Right kidney (tissue), 1 donor: Measurements from ENCODE around the gene DGUOK.

Source experiments
- DNase-seq: peaks from one replicate; pipeline ENCODE4 v3.0.0-alpha.2; 2016

Gene DGUOK

DNA sequence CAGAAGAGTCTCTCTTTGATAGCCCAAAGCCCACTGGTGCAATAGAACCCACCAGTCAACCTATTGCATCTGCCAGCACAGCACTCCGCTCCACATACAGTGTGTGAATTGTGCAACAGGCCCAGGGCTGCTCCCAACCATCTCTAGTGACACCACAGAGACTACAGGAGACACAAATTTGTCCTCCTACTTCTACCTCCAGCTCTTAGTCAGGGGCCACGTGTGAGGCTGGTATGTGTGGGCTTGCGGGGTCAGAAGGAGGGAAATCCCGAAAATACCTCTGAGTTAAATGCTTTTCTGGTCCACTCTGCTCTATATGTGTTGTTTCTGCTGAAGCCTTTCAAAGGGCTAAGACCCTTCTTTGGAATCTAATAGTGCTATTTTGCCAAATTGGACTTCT, 18.0 kb downstream of the DGUOK start:
- no peak for DNase-seq

DNA sequence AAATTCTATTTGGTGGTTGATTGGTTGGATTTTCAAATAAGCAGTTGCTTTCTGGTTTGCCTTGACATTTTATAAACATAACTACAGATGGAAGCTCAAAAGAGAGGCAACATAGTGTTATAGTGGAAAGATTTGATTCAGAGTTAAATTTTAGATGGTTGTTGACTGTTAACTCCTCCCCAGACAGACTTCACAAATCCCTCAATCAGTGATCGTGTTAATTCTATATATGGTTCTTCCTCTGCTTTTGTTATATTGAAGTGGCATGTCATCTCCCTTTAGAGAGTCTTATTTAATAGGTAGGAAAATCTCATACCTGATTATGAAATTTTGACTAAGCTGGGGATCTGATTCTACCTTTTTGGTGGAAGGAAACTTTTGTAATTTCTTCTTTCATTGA, 19.5 kb downstream of the DGUOK start:
- DNase-seq = no peak

DNA sequence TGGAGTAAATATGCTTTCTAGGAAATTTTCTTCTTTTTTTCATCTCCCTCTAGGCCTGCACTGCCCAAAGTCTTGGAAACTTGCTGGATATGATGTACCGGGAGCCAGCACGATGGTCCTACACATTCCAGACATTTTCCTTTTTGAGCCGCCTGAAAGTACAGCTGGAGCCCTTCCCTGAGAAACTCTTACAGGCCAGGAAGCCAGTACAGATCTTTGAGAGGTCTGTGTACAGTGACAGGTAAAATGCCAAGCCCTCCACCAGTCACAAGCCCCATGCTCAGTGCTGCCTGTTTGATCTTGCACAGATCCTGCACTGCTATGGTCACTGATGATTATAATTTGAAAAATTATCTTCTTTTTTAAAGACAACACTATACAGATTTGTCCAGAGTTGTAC, 20.0 kb downstream of the DGUOK start:
- no peak for DNase-seq

DNA sequence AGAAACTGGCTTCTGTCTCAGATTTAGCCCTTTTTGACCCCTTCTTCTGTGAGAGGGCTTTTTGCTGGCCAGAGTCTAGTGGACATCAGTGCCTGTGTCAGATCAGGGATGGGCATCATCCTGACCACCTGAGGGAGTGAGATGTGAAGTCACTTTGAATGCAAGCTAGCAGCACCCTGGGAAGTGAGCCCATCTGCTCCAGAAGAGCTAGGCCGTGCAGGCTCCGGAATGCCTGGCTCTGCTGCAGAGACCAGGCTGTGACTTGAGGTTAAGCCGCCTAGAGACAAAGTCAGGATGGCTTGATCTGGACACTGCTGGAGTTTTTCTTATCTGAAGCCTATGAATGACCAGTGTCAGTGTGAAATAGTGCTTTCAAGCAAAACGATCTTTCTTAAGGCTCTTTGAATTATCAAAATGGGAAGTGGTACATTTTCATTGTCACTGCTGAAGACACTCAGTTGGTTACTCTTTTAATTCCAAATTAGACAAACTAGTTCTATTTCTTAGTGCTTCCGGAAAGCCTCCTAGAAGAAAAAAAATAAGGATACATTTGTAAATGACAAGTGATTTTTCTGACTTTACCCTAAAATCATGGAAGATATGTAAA, 20.8 kb downstream of the DGUOK start:
- DNase-seq = no peak

DNA sequence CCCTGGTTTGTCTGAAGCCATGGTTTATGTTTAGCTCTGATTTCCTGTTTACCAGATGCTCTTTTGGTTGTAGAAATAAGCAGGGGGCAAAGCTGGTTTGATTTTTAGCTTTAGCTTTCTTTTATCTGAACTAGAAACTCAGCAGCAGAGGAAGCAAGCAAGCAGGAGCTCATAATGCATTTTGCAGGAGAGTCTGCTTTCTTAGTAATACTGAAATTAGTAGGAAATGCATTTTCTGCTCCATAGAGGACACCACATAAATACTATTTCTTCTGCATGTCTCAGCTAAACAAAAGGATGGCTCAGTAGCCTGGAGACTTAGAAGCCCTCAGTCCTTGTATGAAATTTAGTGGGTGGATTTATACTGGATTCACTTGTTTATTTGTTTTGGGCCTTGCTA, 23.1 kb downstream of the DGUOK start:
- no peak for DNase-seq

DNA sequence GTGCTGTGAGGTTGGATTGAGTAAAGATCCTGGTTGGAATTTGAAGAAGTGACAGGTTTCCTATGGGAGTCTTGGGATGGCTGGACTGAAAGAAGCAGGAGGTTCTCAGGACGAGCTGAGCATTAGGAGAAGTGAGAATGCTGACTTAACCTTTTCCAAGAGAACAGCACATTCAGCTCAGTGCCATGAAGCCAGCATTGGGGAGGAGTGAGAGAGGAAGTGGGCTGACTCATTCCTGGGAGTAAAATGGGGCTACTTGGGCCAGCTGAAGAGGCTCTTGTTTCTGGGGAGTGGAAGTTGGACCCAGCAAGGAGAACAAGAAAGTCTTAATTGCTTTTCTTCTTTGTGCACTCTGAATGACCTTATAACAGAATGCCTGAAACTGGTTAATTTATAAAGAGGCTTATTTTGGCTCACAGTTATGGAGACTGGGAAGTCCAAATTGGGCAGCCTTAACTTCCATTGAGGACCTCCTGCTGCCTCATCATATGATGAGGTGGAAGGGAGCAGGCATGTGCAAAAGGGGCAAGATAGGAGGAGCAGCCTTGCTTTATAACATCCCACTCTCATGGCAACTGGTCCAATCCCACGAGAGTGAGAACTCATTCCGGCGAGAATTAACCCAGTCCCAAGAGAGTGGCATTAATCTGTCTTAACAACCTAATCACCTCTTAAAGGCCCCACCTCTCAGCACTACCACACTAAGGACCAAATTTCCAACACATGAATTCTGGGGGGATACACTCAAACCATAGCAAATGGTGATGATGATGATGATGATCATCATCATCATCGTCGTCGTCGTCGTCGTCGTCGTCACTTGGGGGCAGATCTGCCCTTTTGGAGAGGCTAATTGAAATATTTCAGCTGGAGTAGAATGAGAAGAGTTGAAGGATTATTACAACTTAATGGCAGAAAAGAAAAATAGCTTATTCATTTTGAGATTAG, 26.1 kb downstream of the DGUOK start:
- no peak for DNase-seq

DNA sequence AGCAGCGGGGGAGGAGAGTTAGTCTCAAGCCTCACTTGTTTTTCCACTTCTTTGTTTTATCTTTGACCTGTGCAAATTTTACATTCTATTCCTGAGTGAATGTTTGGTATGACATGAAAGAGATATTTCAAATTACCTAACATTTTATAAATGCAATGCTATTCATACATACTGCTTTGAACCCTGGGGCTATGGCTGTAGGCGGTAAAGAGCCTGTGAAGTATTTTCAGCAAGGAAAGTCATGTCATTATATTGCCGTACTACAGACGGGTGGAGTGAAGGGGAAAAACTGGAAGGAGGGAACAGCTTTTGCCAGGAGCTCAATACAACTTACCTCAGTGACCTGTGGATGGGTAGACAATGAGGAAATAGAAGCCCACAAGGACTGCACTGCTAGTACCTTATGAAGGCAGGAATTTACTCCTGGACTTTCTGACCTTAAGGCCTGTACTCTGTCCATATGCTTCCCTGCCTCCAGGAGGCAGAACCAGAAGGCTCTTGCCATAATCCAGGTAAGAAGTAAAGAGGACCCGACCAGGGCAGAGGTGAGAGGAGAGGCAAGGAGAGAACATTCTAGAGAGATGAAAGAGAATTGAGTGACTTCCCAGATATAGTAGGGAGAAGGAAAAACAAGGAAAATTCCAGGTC, 29.7 kb downstream of the DGUOK start:
- no peak for DNase-seq

DNA sequence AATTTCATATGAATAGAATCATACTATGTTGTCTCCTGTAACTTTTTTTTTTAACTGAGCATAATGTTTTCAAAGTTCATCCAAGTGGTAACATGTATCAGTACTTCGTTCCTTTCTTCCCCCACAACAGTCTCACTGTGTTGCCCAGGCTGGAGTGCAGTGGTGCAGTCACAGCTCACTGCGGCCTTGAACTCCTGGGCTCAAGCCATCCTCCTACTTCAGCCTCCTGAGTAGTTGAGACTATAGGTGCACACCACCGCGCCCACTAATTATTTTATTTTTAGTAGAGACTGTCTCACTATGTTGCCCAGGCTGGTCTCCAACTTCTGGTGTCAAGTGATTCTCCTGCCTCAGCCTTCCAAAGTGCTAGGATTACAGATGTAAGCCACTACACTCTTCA, 34.6 kb downstream of the DGUOK start:
- DNase-seq = no peak

DNA sequence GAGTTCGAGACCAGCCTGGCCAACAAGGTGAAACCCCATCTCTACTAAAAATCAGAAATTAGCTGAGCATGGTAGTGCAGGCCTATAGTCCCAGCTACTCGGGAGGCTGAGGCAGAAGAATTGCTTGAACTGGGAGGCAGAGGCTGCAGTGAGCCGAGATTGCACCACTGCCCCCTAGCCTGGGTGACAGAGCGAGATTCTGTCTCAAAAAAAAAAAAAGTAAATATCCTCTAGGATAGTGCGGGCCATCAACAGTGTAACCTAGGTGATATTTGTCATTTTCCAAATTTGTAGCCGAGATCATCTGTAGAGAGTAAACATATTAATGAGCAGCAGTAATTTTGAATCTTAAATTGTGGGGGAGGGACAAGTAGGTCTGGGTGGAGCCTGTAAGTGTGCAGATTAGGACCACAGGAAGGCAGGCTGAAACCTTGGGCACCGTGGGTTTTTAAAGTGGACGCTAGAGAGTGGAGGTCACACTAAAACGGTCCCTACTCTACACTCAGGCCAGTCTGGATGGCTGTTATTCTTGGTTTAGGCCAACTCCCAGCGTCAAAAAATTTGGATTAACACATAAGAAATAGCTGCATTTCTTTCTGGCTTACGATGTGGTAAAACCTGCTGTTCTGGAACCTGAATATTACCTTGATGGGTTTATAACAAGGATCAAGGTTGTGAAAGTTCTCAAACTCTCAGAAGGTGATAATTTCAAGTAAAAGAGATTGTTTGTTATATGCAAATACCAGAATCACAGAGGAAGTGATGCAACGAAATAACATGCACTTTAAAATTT, 35.3 kb downstream of the DGUOK start:
- no peak for DNase-seq

DNA sequence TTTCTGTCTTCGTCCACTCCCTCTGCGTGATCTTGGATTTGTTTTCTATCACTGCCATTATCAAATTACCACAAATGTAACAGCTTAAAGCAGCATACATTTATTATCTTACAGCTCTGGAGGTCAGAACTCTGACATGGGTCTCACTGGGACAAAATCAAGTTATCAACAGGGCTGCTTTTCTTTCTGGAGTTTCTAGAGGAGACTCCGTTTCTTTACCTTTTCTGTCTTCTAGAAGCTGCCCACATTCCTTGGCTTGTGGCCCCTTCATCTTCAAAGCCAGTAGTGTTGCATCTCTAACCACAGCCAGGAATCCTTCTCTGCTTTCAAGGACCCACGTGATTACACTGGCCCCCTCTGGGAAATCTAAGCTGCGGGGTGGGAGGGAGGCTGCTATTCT, 36.1 kb downstream of the DGUOK start:
- DNase-seq = no peak

DNA sequence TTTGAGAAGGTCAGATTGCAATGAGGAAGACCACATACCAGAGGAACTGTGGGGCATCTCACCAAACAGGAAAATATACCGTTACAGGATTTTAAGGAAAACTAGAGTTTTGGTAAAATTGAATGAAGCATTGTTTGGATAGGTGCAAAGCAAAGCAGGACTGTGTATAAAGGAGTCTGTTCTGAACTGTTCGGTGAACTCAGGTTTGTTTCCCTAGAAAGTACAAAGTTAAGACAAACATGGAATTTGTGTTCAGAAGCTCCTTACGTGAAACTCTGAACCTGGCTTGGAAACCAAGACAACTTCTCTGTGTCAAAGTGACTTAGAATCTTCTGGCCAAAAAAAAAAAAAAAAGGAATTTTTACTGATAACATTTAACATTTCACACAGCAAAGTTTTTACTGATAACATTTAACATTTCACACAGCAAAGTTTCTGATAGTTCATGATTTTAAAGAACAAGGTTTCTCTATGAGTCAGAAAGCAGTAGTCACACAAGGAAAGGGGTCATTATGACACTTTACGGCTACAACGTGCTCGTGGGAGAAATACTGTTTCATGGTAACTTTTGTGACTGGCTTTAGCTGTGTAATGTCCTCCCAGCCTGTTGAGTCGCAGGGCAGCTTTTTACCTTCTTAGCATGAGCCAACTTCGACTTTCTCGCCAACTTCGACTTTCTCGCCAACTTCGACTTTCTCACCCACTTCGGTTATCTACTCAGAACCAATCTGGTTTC, 36.9 kb downstream of the DGUOK start:
- DNase-seq = no peak

DNA sequence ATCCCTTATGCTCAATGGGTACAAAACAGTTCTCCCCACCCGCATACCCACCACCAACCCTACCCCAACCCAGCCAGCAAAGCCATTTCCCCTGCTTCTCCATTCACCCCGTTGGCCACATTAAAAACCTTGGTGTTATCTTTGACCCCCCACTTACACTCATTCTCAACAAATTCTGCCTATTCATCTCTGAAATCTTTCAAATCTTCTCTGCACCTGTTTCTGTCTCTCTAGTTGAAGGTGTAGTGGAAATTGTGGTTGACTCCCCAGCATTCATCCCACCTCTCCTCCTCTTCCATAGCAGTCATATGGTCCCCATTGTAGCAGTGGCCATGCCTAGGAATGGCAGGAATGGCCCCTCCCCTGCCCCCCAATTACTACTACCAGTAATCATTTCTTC, 37.5 kb downstream of the DGUOK start:
- no peak for DNase-seq

DNA sequence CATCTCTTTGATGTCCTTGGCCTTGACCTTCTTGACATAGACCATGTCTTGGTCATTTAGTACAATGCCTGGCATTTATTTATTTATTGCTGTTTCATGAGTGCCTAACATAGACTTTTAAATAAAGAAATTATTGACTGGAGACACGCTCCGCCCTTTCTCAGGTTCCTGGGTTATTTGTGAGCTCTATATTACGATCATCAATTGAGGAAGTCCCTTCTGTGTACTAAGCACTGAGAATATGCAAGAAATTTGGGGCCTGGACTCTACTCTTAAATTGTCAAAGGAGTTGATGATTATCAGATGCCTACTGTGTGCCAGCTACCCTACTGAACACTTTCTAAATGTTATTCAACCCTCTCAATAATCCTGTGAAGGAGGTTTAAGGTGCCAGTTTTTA, 38.4 kb downstream of the DGUOK start:
- DNase-seq = no peak

DNA sequence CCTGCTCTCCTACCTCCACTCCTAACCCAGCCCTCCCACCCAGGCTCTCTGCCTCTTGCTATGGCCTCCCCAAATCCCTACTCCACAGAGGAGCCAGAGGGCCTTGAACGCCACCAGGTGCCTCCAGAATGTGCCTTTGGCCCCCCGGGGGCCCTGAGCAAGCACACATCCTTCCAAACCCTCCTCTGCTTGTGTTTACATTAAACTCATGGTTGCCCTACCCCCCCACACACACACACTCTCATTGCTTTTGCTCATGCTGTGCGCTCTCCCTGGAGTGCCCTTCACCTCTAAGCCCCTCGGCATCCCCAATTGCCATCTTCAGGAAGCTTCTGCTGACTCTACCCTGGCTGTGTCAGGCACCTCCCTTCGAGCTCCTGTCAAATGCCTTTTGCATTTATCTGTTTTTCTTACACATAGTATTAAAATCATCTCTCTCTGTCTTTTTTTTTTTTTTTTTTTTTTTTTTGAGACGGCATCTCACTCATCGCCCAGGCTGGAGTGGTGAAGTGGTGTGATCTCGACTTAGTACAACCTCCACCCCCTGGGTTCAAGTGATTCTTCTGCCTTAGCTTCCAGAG, 41.8 kb downstream of the DGUOK start:
- no peak for DNase-seq

DNA sequence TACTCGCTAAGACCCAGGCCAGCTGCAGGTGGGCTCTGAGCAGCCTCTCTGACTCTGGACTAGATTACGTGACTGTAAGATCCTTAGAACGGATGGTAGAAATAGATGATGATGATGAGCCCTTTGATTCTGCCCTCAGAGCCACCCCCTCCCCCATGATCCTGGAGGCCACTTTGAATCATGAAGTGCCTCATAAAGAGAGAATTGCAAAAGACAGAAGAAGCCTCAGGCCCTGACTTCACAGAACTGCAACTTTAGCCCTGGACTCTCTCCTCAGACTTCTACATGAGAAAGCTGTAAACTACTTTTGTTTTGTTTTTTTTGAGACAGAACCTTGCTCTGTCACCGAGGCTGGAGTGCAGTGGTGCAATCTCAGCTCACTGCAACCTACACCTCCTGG, 42.7 kb downstream of the DGUOK start:
- DNase-seq = no peak

DNA sequence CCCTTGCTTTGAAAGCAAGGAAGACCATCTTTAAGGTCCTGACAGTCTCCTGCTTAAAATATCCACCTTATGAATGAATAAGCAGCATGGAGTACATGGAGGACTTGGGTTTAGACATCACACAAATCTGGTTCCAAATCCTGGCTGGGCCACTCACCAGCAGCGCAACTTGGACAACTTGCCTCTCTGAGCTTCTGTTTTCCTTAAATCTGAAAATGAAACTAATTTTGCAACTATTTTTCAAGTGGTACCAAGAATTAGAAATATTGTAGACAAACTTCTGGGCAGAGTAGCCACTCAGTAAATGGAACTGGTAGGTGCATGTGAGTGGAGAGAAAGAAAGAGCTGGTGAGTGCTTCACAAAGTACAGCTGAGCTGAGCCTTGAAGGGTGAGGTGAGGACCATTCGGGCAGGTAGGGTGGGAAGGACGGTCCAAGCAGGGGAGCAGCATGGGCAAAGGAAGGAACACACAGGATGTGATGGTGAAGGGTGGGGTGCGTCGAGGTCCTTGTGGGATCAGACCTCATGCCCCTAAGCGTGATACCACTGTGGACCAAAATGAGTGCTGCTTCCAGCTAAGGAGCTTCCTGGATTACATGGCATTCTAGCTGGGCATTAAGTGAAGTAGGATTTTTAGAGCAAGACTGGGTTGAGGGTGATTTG, 43.6 kb downstream of the DGUOK start:
- DNase-seq = no peak

DNA sequence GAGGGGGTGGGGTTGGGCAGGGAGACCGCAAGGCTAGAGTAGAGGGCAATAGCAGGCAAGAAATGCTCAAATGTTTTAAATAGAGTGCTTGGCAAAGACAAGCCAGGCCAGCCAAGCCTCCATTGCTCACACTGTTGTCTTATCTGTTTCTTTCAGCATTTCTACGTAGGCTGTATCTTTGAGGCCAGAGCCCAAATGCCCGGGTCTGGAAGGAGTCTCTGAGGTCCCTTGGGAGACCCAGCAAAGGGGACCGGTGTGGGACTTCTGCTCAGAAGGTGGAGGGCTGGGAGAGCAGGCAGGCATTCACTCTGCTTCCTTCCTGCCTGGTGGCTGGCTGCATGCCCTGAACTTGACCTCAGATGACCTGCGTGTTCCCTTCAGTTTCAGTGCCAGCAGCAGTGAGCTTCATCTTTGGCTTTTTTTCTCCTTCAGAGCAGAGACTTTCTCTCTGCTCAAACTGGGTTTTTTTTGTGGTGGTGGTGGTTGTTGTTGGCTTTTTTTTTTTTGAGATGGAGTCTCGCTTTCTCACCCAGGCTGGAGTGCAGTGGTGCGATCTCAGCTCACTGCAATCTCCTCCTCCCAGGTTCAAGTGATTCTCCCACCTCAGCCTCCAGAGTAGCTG, 44.3 kb downstream of the DGUOK start:
- DNase-seq = no peak

DNA sequence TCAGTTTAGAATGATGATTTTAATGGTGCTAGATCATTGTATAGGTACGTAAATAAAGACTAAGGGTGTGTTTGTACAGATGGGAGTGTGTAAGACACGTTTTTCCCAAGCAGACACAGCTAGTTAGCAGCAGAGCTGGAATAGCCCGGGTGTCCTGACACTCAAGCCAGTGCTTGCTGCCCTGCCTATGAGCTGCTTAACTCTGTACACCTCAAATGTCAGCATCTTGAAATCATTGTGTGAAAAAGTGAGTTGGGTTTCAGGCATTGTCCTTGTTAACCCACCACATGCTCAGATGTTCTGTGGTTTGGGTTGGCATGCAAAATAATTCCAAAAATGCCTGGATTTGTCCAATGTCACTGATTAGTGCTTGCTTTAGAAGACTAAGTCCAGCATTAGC, 45.0 kb downstream of the DGUOK start:
- DNase-seq = no peak

DNA sequence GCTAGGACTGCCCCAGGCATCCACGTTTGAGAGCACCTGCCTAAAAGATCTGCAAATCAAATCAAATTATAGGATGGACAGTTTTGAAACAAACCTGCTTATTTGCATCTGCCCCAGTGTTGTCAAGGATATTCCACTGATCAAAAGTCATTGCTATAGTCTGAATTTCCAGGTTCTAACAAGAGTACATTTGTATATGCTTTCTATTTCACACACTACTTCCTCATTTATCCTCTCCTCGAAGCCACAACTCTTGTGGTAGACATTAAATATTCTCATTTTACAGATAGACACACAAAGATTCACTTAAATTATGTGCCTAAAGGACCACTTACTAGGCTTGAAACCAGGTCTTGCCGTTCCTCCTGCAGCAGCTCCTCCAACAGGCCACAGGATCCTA, 46.2 kb downstream of the DGUOK start:
- DNase-seq = no peak

DNA sequence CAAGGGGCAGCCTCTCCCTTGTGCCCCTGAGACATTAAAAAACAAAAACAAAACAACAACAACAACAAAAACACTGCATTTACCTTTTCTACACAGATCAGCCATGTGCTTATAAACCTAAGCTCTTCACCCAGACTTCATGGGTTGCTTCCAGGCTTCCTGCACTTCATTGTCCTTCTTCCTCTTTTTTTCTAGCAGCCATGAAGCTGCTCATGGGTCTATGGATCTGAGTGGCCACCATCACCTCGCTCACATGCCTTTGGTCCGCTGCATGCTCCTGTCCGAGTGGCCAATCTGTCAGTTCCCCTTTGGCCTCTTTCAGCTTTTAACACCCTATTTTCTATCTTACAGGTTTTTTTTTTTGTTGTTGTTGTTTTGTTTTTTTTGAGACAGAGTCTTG, 49.1 kb downstream of the DGUOK start:
- no peak for DNase-seq

DNA sequence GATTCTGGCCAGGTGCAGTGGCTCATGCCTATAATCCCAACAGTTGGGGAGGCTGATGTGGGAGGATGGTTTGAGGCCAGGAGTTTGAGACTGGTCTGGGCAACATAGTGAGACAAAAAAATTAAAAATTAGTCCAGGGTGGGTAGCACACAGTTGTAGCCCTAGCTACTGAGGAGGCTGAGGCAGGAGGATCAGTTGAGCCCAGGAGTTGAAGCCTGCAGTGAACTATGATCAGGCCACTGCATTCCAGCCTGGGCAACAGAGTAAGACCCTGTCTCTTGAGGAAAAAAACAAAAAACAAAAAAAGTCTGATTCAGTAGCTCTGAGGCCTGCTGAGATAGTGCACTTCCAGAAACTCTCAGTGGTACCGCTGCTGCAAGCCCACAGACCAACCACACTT, 50.1 kb downstream of the DGUOK start:
- no peak for DNase-seq
